ENCODE data around the gene CASP12. TPM values are rescaled to one million over a fixed set of nuclear protein-coding genes. Genes with fewer than 3 reads are reported as not detected.
"Not testable (repeated sequence)": the region's sequence is repeated elsewhere in the genome, so short reads cannot be mapped to it uniquely, and the experiment has no call there.

The CASP12 gene
- 1 to 10 TPM in 2 of 5 donors, under 1 TPM in 3; 0.89 to 1.9 (median 0.99) TPM for polyA plus RNA-seq (ENCODE audit: insufficient read depth in 1 of 5, insufficient read length in 5 of 5, low replicate concordance in 1 of 5)
- long read RNA-seq, donor 1, partial matches to known transcripts, result 0 of 1 reads
- long read RNA-seq, donor 1, other reads (novel, unspliced or antisense), result 0 of 1 reads
- long read RNA-seq, donor 2, result 0 reads
- long read RNA-seq, donor 3, result 0 reads
- long read RNA-seq, donor 4, result 0 reads
- long read RNA-seq, donor 5, result 0 reads
- long read RNA-seq, donor 6, result 0 reads
- long read RNA-seq, donor 7, result 0 reads
- long read RNA-seq, donor 8, result 0 reads

DNA sequence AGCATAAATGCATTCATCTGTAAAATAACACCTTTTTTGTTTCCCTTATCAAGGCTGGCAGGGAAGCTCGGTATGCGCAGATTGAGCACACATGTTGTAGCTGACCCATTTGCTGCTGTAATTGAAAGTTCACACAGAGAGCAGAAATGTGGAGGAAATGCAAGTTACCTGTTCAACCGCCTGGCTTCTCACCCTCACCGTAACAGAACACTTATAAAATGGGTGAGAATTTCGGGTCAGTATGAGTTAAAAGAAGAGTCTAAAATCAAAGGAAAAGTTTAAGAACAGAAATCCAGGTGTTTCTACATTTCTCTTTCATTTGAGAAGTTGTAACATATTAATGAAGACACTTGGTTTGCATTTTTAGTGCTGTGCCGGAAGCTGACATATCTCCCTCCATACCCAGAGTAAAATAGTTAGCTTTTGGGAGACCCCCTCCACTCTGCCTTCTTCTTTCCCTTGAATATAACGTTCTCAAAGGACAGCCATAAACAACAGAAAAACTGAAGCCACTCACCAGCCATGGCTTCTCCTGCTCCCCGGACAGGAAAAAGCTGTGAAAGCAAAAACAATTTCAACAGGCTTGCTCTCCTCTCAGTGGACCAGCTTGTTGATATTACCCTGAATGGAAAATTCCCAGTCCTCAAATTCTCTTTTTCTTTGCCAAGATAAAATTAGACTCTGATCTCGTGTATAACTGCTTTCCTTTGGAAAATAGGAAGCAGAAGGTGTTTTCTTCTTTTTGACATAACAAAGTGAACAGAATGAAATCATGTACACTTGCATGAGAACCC, at the start of gene CASP12:
CASP12 (minus strand) TSS at position 570 of the 794 bp plus-strand sequence.
- DNase-seq, result peak in 1 of 2 donors; percentile 44

DNA sequence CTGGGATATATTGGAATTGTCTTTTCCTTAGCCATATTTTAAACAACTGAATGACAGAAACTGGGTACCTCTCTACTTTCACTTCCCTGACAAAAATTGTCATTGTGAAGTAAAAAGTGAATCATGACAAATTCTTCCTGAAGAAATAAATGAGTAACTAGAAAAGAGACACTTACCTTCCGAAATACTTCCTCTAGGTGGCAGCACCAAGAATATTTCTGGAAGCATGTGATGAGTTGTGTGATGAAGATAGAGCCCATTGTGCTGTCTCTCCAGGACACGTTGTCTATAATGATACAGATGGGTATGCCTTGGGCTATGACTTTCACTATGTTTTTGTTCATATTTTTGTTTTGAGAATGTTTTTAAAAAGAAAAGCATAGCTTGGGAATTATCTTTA, 48.6 kb upstream of the CASP12 start:
- no peak for DNase-seq

DNA sequence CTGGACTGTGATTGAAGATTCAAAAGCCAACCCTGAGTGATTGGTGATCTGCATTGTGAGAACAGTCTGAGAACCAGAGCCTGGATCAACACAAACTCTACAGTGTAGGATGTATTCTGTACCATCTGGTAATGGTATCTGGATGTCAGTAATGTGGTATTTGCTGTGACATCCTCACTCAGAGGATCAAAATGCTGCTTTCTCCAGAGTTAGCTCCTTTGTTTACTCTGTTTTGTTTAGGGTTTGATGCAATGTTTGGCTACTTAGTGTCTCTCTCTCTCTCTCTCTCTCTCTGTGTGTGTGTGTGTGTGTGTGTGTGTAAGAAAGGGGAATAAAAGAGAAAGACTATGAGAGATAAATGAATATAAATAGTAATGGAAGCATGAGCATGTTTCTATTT, 45.8 kb upstream of the CASP12 start:
- no peak for DNase-seq

DNA sequence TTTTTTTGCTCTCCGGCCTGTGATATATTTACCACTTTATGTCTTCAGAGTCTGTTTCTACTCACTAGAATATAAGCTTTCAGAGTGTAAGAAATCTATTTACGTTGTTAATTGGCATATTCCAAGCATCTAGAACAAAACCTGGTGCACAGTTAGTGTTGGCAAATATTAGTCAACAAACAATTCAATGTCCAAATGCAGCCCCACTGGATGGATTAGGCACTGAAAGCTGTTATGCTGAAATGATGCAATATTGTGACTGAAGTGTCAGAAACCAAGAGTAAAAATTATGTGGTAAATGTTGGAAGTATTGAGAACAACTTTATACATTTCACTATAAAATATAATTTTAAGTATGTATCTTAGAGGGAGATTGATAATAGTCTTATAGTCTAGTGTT, 45.3 kb upstream of the CASP12 start:
- no peak for DNase-seq

DNA sequence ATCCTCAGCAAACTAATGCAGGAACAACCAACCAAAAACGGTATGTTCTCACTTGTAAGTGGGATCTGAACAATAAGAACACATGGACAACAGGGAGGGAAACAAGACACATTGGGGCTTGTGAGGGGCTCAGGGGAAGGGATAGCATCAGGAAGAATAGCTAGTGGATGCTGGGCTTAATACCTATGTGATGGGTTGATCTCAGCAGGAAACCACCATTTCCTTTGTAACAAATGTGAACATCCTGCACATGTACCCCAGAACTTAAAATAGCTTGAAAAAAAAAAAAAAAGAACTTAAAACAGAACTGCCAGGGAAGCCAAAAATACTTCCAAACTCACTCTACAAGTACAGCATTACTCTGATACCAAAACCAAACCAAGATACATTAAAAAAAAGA, 36.3 kb upstream of the CASP12 start:
- no peak for DNase-seq

DNA sequence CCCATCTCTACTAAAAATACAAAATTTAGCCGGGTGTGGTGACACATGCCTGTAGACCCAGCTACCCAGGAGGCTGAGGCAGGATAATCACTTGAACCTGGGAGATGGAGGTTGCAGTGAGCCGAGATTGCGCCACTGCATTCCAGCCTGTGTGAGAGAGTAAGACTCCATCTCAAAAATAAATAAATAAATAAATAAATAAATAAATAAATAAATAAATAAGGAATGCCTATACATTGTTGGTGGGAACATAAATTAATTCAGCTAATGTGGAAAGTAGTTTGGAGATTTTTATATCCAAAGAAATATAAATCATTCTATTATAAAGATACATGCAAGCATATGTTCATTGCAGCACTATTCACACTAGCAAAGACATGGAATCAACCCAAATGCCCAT, 35.8 kb upstream of the CASP12 start:
- DNase-seq, result not testable (repeated sequence)

DNA sequence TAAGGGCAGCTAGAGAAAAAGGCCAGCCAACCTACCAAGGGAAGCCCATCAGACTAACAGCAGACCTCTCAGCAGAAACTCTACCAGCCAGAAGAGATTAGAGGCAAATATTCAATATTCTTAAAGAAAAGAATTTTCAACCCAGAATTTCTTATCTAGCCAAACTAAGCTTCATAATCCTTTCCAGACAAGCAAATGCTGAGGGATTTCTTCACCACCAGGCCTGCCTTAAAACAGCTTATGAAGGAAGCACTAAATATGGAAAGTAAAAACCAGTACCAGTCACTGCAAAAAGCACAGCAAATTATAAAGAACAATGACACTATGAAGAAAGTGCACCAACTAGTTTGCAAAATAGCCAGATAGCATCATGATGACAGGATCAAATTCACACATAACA, 30.6 kb upstream of the CASP12 start:
- no peak for DNase-seq

DNA sequence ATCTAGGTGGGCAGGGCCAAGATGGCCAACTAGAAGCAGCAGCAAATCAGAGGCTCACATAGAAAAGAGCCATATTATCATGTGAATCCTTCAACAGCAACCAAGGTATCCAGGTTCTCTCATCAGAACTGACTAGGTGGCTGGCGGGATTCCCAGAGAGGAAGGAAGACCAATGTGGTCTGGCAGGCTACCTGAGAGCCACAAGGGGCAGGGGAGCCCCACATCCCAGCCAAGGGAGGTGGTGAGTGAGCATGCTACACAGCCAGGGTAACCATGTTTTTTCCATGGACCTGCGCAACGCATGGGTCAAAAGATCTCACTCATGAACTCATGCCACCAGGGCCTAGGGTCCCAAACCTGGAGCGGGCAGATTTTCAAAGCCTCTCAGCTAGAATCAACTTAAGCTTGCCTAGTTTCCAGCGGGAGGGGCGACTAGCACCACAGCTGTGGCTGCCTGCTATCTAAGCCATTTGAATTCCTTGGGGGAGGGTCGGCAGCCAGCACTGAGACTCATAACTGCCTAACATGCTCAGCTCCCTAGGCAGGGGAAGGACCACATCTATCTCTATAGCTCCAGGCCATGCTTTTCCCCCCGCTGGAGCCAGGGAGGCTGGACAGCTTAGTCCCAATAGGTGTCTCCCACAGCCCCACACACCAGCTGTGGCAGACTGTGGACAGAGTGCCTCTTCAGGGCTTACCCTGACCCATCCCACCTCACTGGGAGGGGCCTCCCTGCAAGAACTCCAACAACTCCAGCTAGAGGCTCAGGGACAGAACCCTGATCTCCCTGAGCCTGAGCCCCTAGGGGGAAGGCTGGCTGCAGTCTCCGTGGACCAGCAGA, 28.7 kb upstream of the CASP12 start:
- no peak for DNase-seq

DNA sequence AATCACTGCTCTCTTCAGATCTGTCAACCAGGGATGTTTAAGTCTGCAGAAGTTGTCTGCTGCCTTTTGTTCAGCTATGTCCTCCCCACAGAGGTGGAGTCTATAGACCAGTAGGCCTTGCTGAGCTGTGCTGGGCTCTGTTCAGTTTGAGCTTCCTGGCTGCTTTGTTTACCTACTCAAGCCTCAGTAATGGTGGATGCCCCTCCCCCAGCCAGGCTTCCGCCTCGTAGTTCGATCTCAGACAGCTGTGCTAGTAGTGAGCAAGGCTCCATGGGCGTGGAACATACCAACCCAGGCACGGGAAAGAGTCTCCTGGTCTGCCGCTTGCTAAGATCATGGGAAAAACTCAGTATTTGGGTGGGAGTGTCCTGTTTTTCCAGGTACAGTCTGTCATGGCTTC, 27.6 kb upstream of the CASP12 start:
- DNase-seq, result no peak

DNA sequence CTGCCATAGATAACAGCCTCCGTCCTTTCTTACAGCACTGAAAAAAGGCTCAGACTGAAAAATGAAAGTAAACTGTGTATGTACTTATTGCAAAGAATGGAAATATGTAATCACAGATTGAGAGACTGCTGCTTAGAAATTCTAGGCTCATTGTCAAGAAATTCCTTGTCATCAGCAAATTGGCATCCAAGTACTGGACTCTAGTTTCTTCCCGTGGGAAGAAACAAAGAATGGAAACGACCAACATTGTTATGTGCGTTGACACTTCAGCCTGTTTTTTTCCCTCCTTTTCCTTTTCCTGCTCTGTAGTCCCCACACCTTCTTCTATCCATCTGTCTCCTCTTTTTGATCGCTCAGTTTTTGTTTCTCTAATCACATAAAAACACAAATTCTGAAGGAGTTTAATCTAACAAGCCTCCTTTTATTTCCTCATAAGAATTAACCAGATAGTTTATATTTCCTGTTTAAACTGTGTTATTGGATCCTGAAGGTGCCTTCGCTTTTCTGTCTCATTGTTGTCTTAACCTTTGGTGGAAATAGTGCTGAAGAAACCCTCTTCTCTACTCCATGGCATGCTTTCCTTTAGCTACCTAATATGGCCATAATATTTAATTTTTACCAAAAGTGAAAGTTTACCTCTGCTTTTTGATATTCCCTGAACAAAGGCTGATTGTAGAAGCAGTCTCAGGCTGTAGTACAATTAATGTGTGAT, 20.0 kb upstream of the CASP12 start:
- DNase-seq, result peak; percentile 55 to 72

DNA sequence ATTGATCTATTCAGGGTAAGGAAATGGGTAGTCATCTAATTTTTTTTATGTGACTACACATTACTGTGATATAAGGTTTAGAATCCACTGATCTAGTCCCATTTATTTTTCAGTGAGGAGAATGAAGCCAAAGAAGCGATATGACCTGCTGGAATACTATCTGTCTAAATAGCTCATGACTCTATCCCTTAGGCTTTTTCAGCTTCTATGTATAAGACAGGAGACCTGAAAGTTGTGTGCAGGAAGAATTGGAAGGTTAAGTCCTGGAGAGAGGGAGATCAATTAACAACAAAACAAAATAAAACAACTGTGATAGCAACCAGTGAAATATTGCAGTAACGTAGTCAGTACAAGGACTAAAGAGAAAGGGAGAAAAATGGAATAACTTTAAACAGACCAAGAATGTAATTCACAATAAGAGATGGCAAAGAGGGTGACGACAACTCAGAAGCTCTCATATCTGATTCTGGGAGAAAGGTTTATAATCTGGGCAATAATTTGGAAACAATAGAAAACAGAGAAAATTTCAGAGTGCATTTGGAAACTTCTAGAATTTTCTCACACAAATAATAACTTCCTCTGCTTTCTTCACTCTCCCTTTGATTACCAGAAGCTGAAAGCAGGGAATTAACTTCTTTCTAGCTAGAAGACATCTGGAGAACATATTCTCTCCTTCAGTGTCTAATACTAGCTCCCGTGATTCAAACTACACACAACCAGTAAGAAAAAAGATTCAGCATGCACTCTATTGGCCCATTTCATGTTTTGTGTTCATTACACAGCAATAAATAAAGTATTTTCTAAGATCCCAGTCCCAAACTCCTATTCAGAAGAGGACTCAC, 19.2 kb upstream of the CASP12 start:
- no peak for DNase-seq

DNA sequence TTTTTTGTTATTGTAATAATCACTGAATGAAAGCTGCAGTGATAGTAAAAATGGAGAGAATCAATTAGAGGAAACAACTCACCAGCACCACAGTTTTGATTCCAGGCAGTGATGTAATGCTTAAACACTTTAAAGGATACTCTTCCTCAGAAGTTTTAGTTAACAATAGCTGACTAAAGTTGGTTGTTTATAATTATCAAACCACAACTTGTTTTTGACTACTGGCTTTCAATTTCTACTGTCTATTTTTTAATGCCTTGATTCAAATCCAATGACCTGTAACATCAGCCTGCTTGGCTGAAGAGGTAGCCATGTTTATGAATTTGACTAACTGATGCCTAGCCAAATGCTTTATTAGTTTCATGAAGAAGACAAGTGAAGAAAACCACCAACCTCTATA, 18.2 kb upstream of the CASP12 start:
- no peak for DNase-seq

DNA sequence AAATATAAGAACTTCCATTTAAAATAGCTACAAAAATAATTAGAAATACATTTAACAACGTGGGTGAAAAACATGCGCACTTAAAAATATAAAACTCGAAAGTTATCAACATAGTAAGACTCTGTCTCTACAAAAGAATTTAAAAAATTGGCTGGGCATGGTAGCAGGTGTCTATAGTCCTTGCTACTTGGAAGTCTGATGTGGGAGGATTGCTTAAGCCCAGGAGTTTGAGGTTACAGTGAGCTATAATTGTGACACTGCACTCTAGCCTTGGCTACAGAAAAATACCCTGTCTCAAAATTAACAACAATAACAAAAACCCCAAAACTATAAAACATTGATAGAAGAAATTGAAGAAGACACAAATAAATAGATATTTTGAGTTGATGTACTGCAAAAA, 13.8 kb upstream of the CASP12 start:
- DNase-seq, result no peak

DNA sequence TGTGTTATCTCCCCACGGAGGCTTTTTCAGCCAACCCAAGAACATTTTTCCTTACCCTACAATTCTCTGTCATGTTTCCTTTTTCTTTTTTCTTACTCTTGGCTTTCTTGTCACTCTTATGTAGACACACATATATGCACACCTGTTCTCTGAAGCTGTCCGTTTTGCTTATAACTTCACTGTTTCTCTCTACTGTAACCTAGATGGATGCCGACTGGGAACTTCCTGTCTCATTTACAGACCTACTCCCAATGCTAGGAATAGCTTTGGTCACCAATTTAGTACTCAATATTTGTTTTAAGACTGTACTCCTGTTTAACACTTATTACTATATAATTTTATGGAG, 9.9 kb upstream of the CASP12 start:
- no peak for DNase-seq

DNA sequence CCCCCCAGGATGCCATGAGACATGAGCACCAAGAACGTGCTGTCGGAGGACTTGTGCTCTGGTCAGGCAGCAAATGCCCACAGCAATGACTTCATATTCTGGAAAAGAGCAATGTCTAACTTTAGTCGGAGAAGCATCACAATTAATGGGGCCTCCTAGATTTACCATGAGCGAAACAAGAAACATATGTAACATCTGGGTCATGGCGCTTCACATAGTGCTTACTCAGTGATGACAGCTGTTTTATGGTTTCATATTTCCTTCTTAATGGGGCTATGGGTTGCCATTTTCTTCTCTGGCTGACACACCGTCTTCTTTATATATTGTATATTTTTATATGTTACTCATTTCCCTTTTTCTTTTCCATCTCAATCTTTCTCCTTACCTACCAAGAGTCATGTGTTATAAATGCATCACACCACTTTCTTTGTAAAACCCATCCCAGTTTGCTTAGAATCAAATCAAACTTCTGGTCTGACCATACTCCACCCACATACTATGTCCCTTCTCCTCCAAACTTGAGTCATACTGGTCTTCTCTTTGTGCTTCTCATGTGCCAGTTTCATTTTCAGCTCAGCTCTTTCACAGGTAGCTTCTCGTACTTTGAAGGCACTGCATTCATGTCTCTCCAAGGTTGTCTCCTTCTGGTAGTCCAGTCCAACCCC, 9.4 kb upstream of the CASP12 start:
- no peak for DNase-seq

DNA sequence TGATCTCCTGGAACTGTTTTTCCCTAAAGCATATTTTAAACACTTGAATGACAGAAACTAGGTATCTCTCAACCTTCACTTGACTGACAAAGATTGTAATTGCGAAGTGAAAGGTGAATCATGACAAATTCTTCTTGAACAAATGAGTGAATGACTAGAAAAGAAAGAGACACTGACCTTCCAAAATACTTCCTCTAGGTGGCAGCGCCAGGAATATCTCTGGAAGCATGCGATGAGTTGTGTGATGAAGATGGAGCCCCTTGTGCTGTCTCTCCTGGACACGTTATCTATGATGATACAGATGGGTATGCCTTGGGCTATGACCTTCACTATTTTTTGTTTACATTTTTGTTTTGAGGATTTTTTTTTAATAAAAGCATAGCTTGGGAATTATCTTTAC, 7.0 kb upstream of the CASP12 start:
- no peak for DNase-seq

DNA sequence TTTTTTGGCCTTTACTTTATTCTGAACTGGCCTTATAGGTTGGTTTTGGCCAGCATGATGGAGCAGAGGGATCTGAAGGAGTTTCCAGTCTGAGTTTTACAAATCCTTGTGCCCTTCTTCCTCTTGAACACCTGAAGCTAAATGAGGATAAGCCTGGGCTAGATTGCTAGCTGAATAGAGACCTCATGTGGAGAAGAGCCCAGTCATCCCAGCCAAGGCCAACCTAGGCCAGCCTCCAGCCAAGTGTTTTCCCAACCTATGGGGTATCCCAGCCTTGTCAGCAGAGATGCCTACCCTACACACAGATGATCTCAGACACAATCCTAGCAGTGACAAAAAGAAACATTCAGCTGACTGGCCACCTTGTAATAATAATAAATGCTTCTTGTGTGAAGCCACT, 966 bp upstream of the CASP12 start:
- no peak for DNase-seq

DNA sequence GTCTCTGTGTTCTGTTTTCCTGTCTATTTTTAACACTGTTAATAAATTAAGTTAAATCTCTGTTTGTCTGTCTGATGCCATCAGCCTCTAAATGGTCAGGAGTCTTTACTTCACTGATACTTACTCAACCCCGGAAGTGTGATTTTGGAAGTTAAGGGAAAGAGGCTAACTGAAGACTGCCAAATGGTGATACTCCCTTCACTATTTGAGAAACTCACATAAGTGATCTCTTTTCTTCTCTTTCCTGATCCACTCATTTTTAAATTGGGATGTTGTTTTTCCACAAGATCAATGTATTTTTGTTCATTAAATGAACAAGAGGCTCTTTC, 389 bp upstream of the CASP12 start:
- DNase-seq, result no peak

DNA sequence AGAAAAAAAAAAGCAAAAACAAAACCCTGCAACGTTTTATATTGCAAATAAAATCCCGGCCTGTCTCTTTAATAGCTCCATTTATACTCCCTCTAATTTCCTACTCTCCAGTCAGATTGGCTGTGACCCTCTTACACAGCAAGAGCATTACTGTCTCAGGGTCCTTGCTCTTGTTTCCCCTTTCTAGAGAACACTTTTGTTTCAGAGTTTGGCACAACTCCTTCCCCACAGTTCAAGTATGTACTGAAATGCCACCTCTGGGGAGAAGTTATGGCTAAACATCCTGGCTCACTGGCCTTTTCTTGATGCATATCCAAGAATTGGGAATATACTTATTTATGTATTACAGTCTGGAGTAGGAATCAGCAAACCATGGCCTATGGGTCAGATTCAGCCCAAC, 2.6 kb downstream of the CASP12 start:
- no peak for DNase-seq

DNA sequence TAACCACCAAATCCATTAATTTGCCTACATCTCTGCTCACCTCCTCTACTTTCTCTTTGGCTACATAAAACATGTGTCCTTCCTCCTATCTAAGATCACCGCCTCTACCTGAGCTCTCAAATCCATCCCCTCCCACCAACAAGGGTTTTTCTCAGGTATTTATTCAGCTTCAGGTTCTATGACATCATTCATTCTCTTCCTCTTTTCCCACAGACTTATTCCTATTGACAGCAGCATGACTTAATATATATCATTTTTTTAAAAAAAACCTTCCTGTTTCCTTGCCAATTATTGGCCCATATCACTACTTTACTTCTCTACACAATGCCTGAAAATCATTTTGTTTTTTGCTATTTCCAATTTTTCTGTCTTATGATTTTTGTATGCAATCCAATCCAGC, 4.4 kb downstream of the CASP12 start:
- no peak for DNase-seq
